H1 (cell line): ENCODE data around the gene MOB3B. TPM values are rescaled to one million over a fixed set of nuclear protein-coding genes. Genes with fewer than 3 reads are reported as not detected.
"Not testable (repeated sequence)": the region's sequence is repeated elsewhere in the genome, so short reads cannot be mapped to it uniquely, and the experiment has no call there.

ENCODE experiments used
- CTCF ChIA-PET: fragments of 300-600 bp; sonication (Branson Sonifier 250); formaldehyde crosslinking; loops from one replicate; lab custom pipeline; 2021; ENCODE audit not compliant: partially characterized antibody; lab: Charles Lee
- POLR2A ChIA-PET: fragments of 300-600 bp; sonication (Branson Sonifier 250); formaldehyde crosslinking; loops from one replicate; lab custom pipeline; 2021; ENCODE audit warnings: inconsistent platforms; ENCODE audit not compliant: partially characterized antibody; lab: Charles Lee
- DNase-seq, 2 experiments: peaks; one replicate each; pipeline versions ENCODE4 v3.0.0 to v3.0.0-alpha.2; 2010 to 2022; ENCODE audit warnings: low spot score in 2 of 2, low read depth in 1 of 2, mixed read lengths in 1 of 2
- FAIRE-seq: peaks from 2 replicates; lab custom pipeline; 2011; peaks lifted over from hg19 to GRCh38; lab: Jason Lieb, UNC
- H2AFZ ChIP-seq: 2 replicates; pipeline ENCODE4 v1.8.1; 2012; ENCODE audit warnings: low read length, inconsistent platforms
- H2AK5ac ChIP-seq: 2 replicates; pipeline ENCODE4 v1.6.1; 2013; ENCODE audit warnings: low read depth, low read length
- H2BK120ac ChIP-seq: replicated peaks from 2 replicates; pipeline ENCODE3; 2013; ENCODE audit warnings: low read depth, low read length, inconsistent platforms
- H2BK12ac ChIP-seq: 2 replicates; pipeline ENCODE4 v1.6.1; 2013; ENCODE audit warnings: low read depth, low read length
- H2BK15ac ChIP-seq: 2 replicates; pipeline ENCODE4 v1.6.1; 2013; ENCODE audit warnings: low read length
- H2BK20ac ChIP-seq: 2 replicates; pipeline ENCODE4 v1.6.1; 2013; ENCODE audit warnings: low read length
- H2BK5ac ChIP-seq: 2 replicates; pipeline ENCODE4 v1.6.1; 2013; ENCODE audit warnings: low read depth, low read length
- H3K14ac ChIP-seq: 2 replicates; pipeline ENCODE4 v1.6.1; 2013; ENCODE audit warnings: inconsistent platforms; ENCODE audit not compliant: insufficient read length
- H3K18ac ChIP-seq: 2 replicates; pipeline ENCODE4 v1.6.1; 2013; ENCODE audit warnings: low read length; ENCODE audit errors: extremely low read depth
- H3K23ac ChIP-seq: 2 replicates; pipeline ENCODE4 v1.6.1; 2013; ENCODE audit warnings: inconsistent platforms; ENCODE audit not compliant: insufficient read length
- H3K23me2 ChIP-seq: 2 replicates; pipeline ENCODE4 v1.6.1; 2013; ENCODE audit warnings: low read depth, low read length
- H3K27ac ChIP-seq: 2 replicates; pipeline ENCODE4 v1.6.1; 2011; ENCODE audit warnings: low read depth, low read length, inconsistent platforms
- H3K27me3 ChIP-seq, 4 experiments: replicated peaks in 1 of 4; 1 replicate in 1 of 4; 2 replicates in 3 of 4; pipeline versions ENCODE4 v1.6.1 to v1.8.1; 2011 to 2013; ENCODE audit warnings: low read length in 3 of 4, mild to moderate bottlenecking in 3 of 4, inconsistent platforms in 2 of 4, mixed read lengths in 2 of 4, moderate library complexity in 1 of 4; ENCODE audit not compliant: control insufficient read depth in 3 of 4, insufficient read depth in 3 of 4; ENCODE audit errors: extremely low read depth in 1 of 4
- H3K36me3 ChIP-seq, 4 experiments: 2 replicates each; pipeline versions ENCODE4 v1.6.1 to v1.8.1; 2011 to 2013; ENCODE audit warnings: mild to moderate bottlenecking in 4 of 4, low read length in 3 of 4, moderate library complexity in 2 of 4, control low read depth in 1 of 4, inconsistent platforms in 1 of 4; ENCODE audit not compliant: insufficient read depth in 4 of 4, control insufficient read depth in 2 of 4
- H3K4ac ChIP-seq: replicated peaks from 2 replicates; pipeline ENCODE3; 2013; ENCODE audit warnings: low read length, low read depth, mixed read lengths, inconsistent platforms; ENCODE audit not compliant: insufficient read length
- H3K4me1 ChIP-seq, 4 experiments: replicated peaks in 1 of 4; 1 replicate in 1 of 4; 2 replicates in 3 of 4; pipeline versions ENCODE4 v1.6.1 to v1.8.1; 2011 to 2013; ENCODE audit warnings: low read length in 3 of 4, inconsistent platforms in 2 of 4, mixed read lengths in 1 of 4; ENCODE audit not compliant: insufficient read depth in 4 of 4, control insufficient read depth in 3 of 4
- H3K4me2 ChIP-seq, 2 experiments: 2 replicates each; pipeline versions ENCODE4 v1.6.1 to v1.8.1; 2011 to 2013; ENCODE audit warnings: low read depth in 2 of 2, low read length in 2 of 2, control low read depth in 1 of 2, inconsistent platforms in 1 of 2, mild to moderate bottlenecking in 1 of 2; ENCODE audit not compliant: insufficient read depth in 1 of 2
- H3K4me3 ChIP-seq, 4 experiments: fragments of 200-600, 300-600 bp in 1 of 4; sonication (generic), shearing (Covaris generic), sonication (Bioruptor Twin) in 1 of 4; 2 replicates each; pipeline versions ENCODE4 v1.5.1 to v1.8.1; 2011 to 2016; ENCODE audit warnings: low read length in 4 of 4, low read depth in 3 of 4, control low read depth in 2 of 4, inconsistent platforms in 2 of 4, mild to moderate bottlenecking in 2 of 4, mixed read lengths in 1 of 4, moderate library complexity in 1 of 4; ENCODE audit not compliant: insufficient read depth in 2 of 4; ENCODE audit errors: extremely low read depth in 1 of 4
- H3K56ac ChIP-seq: replicated peaks from 2 replicates; pipeline ENCODE3; 2013; ENCODE audit warnings: low read depth, mild to moderate bottlenecking, mixed read lengths, low read length, inconsistent platforms; ENCODE audit not compliant: insufficient read length
- H3K79me1 ChIP-seq: 2 replicates; pipeline ENCODE4 v1.6.1; 2013; ENCODE audit warnings: low read depth, low read length, control low read depth
- H3K79me2 ChIP-seq, 2 experiments: 2 replicates each; pipeline versions ENCODE4 v1.6.1 to v1.8.1; 2012 to 2013; ENCODE audit warnings: low read length in 2 of 2, mild to moderate bottlenecking in 2 of 2, inconsistent platforms in 1 of 2; ENCODE audit not compliant: insufficient read depth in 2 of 2, control insufficient read depth in 1 of 2
- H3K9ac ChIP-seq, 4 experiments: replicated peaks in 1 of 4; 1 replicate in 1 of 4; 2 replicates in 3 of 4; pipeline versions ENCODE4 v1.6.1 to v1.8.1; 2011 to 2013; ENCODE audit warnings: low read depth in 3 of 4, low read length in 3 of 4, control low read depth in 2 of 4, mild to moderate bottlenecking in 2 of 4, moderate library complexity in 2 of 4, inconsistent platforms in 1 of 4; ENCODE audit errors: extremely low read depth in 1 of 4
- H3K9me3 ChIP-seq, 2 experiments: 2 replicates each; pipeline versions ENCODE4 v1.6.1 to v1.8.1; 2012 to 2013; ENCODE audit warnings: mild to moderate bottlenecking in 2 of 2, moderate library complexity in 2 of 2, control low read depth in 1 of 2, inconsistent platforms in 1 of 2, low read depth in 1 of 2, low read length in 1 of 2, mixed read lengths in 1 of 2; ENCODE audit not compliant: insufficient read depth in 2 of 2
- H4K20me1 ChIP-seq, 2 experiments: replicated peaks in 1 of 2; 2 replicates each; pipeline versions ENCODE3 to v1.8.1; 2011 to 2013; ENCODE audit warnings: inconsistent platforms in 2 of 2, low read length in 2 of 2, mild to moderate bottlenecking in 1 of 2; ENCODE audit not compliant: insufficient read depth in 2 of 2, control insufficient read depth in 1 of 2
- H4K5ac ChIP-seq: 2 replicates; pipeline ENCODE4 v1.6.1; 2013; ENCODE audit warnings: low read length, low read depth, mixed read lengths, inconsistent platforms; ENCODE audit not compliant: insufficient read length
- H4K8ac ChIP-seq: 2 replicates; pipeline ENCODE4 v1.8.0; 2013; ENCODE audit warnings: mild to moderate bottlenecking, moderate library complexity, low read length, inconsistent platforms; ENCODE audit not compliant: insufficient read depth; ENCODE audit errors: extremely low read depth
- H4K91ac ChIP-seq: replicated peaks from 2 replicates; pipeline ENCODE3; 2013; ENCODE audit warnings: low read length, mixed read lengths, inconsistent platforms; ENCODE audit not compliant: insufficient read length
- WGBS, 2 experiments: shearing (Covaris generic) in 1 of 2; methylation state at CpG; one replicate each; pipeline versions ENCODE4 v1.1.6 to v1.1.7; 2013 to 2015; ENCODE audit warnings: low lambda C conversion rate in 2 of 2, mixed read lengths in 2 of 2, inconsistent platforms in 1 of 2, low coverage in 1 of 2, missing lambda C conversion rate in 1 of 2; ENCODE audit not compliant: insufficient replicate concordance in 2 of 2, insufficient coverage in 1 of 2, insufficient read length in 1 of 2; ENCODE audit errors: extremely low coverage in 1 of 2, missing lambda C conversion rate in 1 of 2; 5-methylcytosine and 5-hydroxymethylcytosine counted together
- polyA plus RNA-seq, 7 experiments: library from polyadenylated mRNA; depleted of rRNA in 3 of 7; stranded (reverse) in 5 of 7; unstranded in 2 of 7; fragments of >200 nt in 5 of 7; fragments of 200-250 nt in 2 of 7; gene quantifications; 1 replicate in 5 of 7; 2 replicates in 1 of 7; 4 replicates in 1 of 7; pipeline versions ENCODE4 v1.2.1 to v1.2.3, GENCODE V29; 2011 to 2013; ENCODE audit warnings: missing spikeins in 2 of 7, mixed read lengths in 2 of 7
- total RNA-seq: library from RNA; stranded (reverse); fragmentation: NEBNext Ultra II Directional; extraction: Animal tissue kit (Norgen Biotek cat#: 25700); gene quantifications from 2 replicates; pipeline ENCODE4 v1.2.1, GENCODE V29; 2021

MOB3B gene
- total and polyA plus RNA-seq, 2 of the 8 experiments (the other 6 are each of a cell fraction or from before 2014, with no cell fraction given): 12.7 to 16.1 TPM

DNA sequence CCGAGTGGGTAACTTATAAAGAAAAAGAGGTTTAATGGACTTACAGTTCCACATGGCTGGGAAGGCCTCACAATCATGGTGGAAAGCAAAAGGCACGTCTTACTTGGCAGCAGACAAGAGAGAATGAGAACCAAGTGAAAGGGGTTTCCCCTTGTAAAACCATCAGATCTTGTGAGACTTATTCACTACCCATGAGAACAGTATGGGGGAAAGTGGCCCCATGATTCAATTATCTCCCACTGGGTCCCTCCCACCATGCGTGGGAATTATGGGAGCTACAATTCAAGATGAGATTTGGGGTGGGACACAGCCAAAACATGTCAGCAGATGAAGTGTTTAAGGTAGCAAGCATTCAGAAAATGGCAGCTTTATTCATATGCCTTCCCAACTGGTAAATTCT, 81.3 kb downstream of the MOB3B start:
- H3K18ac ChIP-seq, H2BK120ac ChIP-seq, H3K79me2 ChIP-seq, H3K23me2 ChIP-seq, H4K20me1 ChIP-seq, H3K9ac ChIP-seq, H2AK5ac ChIP-seq, H3K14ac ChIP-seq, H3K27me3 ChIP-seq, H2BK12ac ChIP-seq, H2BK5ac ChIP-seq, H4K5ac ChIP-seq, H3K79me1 ChIP-seq, H2AFZ ChIP-seq, H3K4me3 ChIP-seq, H3K9me3 ChIP-seq, H3K4me2 ChIP-seq, H2BK20ac ChIP-seq, DNase-seq, H3K56ac ChIP-seq, H3K23ac ChIP-seq, FAIRE-seq, H3K27ac ChIP-seq, POLR2A ChIA-PET, H3K36me3 ChIP-seq, H3K4ac ChIP-seq, H3K4me1 ChIP-seq, H4K8ac ChIP-seq, H2BK15ac ChIP-seq, H4K91ac ChIP-seq: not testable (repeated sequence)
- WGBS, 2 experiments: 91% methylated on average over 3 of the region's 3 CpGs; no CpG with 5 or more reads in 1 of the 2 experiments
- CTCF ChIA-PET: interaction anchor here (0.9 to 1.0 kb wide), 2 partner anchors 41 to 115 kb away, joined by 3 to 4 read pairs; no protein-coding TSS in a partner anchor
